Stimulated activated effector memory CD8-positive, alpha-beta T cell treated with anti-CD3 and anti-CD28 coated beads, Interleukin-12 subunit alpha, Interleukin-12 subunit beta, amount 100 ng/mL, for 72 hours (primary cell): ENCODE results near the gene NPAS3.

Experiments used
- ATAC-seq: fragments of 150-1000 bp; cut with Tn5 transposase; 2 replicates; pipeline ENCODE4 v1.10.0; 2021
- DNase-seq, 2 donors: peaks; one replicate each; pipeline ENCODE4 v3.0.0; 2021 to 2022; ENCODE audit warnings: low spot score in 2 of 2
- H3K27ac Mint-ChIP-seq: one replicate; pipeline ENCODE4 v1.8.0; 2022; ENCODE audit warnings: mild to moderate bottlenecking, mixed read lengths
- H3K36me3 Mint-ChIP-seq: one replicate; pipeline ENCODE4 v1.8.0; 2022; ENCODE audit warnings: mild to moderate bottlenecking, mixed read lengths
- H3K4me1 Mint-ChIP-seq: one replicate; pipeline ENCODE4 v1.8.0; 2022; ENCODE audit warnings: mixed read lengths
- H3K4me3 Mint-ChIP-seq: one replicate; pipeline ENCODE4 v1.8.0; 2022; ENCODE audit warnings: mild to moderate bottlenecking, mixed read lengths
- H3K9me3 Mint-ChIP-seq: one replicate; pipeline ENCODE4 v1.8.0; 2022; ENCODE audit warnings: mixed read lengths

NPAS3 gene

DNA sequence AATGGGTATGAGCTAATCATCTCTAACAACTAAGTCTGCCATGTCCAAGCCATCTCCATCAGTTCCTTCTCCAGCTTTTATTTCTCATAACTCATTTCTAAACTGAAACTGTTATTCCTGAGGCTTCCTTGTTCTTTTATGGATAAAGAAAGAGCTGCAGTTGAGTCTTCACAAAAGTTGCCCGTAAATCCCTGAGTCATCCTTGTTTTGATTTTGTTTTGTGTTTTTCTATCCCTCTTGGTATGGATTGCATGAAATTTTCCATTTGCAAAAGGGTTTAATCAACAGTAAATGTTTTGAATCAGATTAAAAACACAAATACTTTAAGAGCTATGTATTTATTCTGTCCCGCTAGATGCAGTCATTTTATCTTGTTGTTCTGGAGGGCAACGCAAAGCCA lies 721.6 kb downstream of the NPAS3 start:
- H3K9me3 Mint-ChIP-seq: no peaks in the 10 kb centered on the region
- H3K36me3 Mint-ChIP-seq: no peaks in the 10 kb centered on the region
- ATAC-seq: no peak
- H3K4me3 Mint-ChIP-seq: no peak overlapping the region
- H3K4me1 Mint-ChIP-seq: no peaks in the 10 kb centered on the region
- no peak overlapping the region for H3K27ac Mint-ChIP-seq
- no peak for DNase-seq

DNA sequence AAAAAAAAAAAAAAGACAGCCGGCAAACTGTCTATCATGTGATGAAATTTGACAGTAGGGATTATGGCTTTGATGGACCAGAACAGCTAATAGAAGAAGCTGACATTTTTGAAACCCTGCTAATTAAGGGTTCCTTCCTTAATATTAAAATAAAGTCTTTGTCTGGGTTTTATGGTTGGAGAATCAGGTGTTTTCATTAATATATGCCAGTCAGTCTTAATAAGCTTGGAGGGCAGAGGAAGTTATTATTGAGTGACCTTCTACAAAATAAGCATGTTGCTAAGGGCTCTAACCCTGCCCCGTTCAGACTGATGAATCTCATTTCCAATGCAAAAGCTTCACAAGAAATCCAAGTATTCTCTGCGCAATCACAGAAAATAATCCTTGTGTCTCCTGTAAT lies 722.4 kb downstream of the NPAS3 start:
- ATAC-seq (no peak), DNase-seq (no peak)
- no peaks in the 10 kb centered on the region for H3K4me1 Mint-ChIP-seq
- H3K27ac Mint-ChIP-seq: no peak overlapping the region
- H3K36me3 Mint-ChIP-seq: no peaks in the 10 kb centered on the region
- H3K9me3 Mint-ChIP-seq: no peaks in the 10 kb centered on the region
- H3K4me3 Mint-ChIP-seq: no peak overlapping the region

DNA sequence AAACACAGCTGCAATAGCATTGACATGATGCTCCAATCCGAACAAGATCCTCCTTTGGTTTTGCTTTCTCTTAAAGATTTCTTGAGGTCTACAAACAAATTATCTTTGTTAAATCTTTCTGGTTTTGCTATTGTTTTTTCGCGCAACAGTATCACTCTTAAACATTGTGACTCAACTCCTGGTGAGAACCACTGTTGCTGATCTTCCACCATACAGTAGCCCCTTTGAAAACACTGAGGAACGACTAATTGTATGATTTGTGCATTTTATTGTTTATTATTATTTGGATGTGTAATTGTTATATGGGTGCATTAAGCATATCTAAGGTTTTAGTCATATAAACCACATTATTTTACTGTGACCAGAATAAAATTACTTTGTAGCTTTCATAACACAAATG lies 729.4 kb downstream of the NPAS3 start:
- DNase-seq: no peak

DNA sequence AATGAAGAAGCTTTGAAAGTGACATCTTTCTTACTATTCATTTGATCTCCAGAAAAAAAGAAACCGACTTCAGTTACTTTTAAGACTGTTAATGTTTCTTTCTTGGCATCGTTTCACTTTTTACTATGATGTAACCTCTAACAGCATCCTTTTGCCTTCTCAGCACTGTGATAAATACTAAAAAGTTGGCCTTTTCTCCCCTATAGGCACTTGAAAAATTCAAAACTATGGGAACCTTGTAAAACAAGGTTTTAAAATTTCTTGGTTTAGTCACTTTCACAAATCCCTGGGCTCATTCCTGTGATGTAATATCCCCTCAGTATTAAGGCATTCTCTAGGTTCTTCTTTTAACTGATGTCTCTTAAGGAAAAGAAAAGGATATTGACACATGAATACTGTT lies 730.4 kb downstream of the NPAS3 start:
- Mint-ChIP-seq H3K4me1 (no peaks in the 10 kb centered on the region), H3K27ac (no peak overlapping the region), H3K9me3 (no peaks in the 10 kb centered on the region), H3K36me3 (no peaks in the 10 kb centered on the region), H3K4me3 (no peak overlapping the region)
- ATAC-seq: no peak
- DNase-seq: no peak

More for the DNA sequence above, 729.4 kb downstream of the NPAS3 start:
- H3K4me3 Mint-ChIP-seq: no peak overlapping the region
- H3K27ac Mint-ChIP-seq: no peak overlapping the region
- no peak for ATAC-seq
- no peaks in the 10 kb centered on the region for H3K4me1 Mint-ChIP-seq
- H3K36me3 Mint-ChIP-seq: no peaks in the 10 kb centered on the region
- H3K9me3 Mint-ChIP-seq: no peaks in the 10 kb centered on the region

DNA sequence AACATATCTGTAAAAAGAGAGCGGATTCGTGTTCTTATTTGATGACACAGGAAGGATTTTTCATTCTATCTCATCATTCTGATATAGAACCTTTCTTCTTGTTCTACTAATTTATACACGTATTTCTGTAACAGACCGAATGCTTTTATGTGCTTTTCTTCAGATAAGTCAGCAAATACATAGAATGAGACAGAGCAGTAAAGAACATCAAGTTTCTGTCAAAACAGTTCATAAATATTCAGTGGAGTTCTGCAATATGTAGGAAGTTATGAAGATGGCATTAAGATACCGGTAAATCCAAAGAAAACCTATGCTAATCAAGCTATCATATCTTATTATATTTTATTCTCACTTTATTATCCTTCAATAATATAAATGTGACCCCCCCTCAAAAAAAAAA lies 731.6 kb downstream of the NPAS3 start:
- ATAC-seq: no peak
- H3K27ac Mint-ChIP-seq: no peak overlapping the region
- no peaks in the 10 kb centered on the region for H3K36me3 Mint-ChIP-seq
- H3K9me3 Mint-ChIP-seq: no peaks in the 10 kb centered on the region
- DNase-seq: no peak
- H3K4me1 Mint-ChIP-seq: no peaks in the 10 kb centered on the region
- no peak overlapping the region for H3K4me3 Mint-ChIP-seq

DNA sequence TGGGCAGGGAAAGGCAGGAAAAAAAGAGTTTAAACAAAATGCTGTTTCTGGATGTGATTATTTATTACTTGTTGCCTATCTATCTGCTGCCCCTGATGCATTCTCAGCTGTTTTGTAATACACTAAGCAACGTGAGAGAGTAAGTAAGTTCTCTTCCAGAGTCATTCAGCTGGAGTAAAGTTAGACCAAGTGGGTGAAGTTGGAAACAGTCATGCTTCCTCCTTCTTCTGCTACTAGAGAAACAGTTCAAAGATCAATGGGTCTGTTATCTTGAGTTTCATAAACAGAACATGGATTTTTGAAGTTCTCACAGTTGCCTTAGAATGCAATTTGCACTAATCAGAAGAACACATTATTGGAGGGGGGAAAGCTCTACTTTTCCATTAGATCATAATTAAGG lies 732.9 kb downstream of the NPAS3 start:
- Mint-ChIP-seq H3K4me3 (no peak overlapping the region), H3K27ac (no peak overlapping the region), H3K36me3 (no peaks in the 10 kb centered on the region), H3K4me1 (no peaks in the 10 kb centered on the region), H3K9me3 (no peaks in the 10 kb centered on the region)
- DNase-seq (no peak), ATAC-seq (no peak)

DNA sequence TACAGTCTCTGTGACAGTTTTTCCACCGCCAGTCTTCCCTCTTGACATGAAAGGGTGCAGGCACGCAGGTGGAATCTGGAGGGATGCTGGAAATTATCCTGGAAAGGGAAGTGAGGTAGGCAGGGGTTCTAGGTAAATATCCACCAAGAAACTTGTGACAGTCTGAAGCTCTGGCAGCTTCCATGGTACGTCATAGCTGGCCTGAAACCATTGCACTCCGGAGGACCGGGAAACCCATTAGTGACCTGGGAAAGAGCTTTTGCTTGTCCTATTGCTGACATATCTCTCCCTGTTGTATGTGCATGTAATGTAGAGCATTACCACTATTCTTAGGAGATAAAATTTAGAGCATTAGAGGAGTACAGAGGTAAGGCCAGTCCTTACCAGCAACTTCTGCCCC lies 736.2 kb downstream of the NPAS3 start:
- Mint-ChIP-seq H3K4me3 (no peak overlapping the region), H3K4me1 (no peaks in the 10 kb centered on the region), H3K27ac (no peak overlapping the region), H3K36me3 (no peaks in the 10 kb centered on the region), H3K9me3 (no peaks in the 10 kb centered on the region)
- DNase-seq (no peak), ATAC-seq (no peak)

DNA sequence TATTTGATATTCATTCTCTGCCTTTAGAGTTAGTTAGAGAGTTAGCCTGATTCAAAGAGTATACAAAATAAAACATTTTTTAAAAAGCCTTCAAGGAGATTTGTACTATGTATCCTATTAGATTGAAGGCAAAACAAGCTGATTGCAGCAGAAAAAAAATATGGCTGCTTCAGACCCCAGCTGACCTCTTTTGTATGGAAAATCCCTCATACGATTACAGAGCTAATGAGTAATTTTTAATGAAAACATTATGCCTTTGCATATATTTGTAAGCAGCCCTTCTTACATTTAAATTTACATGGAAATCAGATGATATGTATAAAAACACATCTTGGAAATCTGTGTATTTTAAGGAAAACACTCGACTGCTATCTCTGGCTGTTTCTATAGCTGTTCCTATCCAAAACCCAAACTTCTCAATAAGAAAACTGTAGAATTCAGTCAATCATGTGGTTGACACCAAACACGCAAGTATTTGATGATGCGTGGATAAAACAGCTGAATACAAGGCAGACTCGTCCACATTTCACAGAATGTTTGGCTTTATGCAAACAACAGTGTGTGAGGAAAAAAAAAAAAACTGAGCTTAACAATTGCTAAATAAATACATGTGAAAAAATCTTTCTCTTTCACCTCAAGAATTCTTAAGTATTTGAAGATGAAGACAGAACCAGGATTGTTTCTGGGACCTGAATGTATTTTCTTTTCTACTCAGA lies 736.9 kb downstream of the NPAS3 start:
- Mint-ChIP-seq H3K4me3 (no peak overlapping the region), H3K36me3 (no peaks in the 10 kb centered on the region), H3K9me3 (no peaks in the 10 kb centered on the region), H3K27ac (no peak overlapping the region), H3K4me1 (no peaks in the 10 kb centered on the region)
- ATAC-seq: no peak
- DNase-seq: no peak

DNA sequence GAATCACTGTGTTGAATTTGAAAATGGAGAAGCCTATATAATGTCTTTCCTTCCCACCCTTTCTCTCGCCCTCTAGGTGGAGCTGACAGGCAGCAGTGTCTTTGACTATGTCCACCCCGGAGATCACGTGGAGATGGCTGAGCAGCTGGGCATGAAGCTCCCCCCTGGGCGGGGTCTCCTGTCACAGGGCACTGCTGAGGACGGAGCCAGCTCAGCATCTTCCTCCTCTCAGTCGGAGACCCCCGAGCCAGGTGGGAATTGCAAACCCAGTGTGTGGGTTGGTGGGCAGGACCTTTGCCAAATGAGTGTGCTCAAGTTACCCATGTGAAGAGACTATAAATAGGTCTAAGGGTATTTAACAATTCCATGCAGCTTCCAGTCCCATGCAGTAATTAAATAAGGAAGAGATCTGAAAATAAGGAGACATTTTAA lies 737.5 kb downstream of the NPAS3 start:
- H3K9me3 Mint-ChIP-seq: no peaks in the 10 kb centered on the region
- ATAC-seq (no peak), DNase-seq (no peak)
- no peak overlapping the region for H3K4me3 Mint-ChIP-seq
- no peaks in the 10 kb centered on the region for H3K36me3 Mint-ChIP-seq
- H3K27ac Mint-ChIP-seq: no peak overlapping the region
- H3K4me1 Mint-ChIP-seq: no peaks in the 10 kb centered on the region

DNA sequence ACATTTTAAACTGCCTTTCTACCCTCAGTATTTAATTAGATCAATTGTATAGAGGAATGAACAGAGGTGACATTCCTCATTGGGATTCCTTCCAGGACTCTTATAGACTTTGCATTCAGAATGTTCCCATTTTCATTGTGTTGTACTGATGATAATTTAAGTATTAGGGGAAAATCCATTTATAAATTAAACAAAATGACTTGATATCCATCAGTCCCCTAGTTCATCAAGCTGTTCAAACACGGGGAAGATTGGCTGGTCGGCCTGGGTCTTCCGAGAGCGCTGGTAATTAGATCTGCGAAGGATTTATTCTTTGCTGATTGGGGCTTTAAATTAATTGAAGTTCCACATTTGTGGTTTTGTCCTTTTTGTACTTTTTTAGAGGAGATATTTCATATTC lies 738.2 kb downstream of the NPAS3 start:
- no peak for ATAC-seq
- DNase-seq: no peak
- Mint-ChIP-seq H3K9me3 (no peaks in the 10 kb centered on the region), H3K27ac (no peak overlapping the region), H3K4me1 (no peaks in the 10 kb centered on the region), H3K4me3 (no peak overlapping the region), H3K36me3 (no peaks in the 10 kb centered on the region)

DNA sequence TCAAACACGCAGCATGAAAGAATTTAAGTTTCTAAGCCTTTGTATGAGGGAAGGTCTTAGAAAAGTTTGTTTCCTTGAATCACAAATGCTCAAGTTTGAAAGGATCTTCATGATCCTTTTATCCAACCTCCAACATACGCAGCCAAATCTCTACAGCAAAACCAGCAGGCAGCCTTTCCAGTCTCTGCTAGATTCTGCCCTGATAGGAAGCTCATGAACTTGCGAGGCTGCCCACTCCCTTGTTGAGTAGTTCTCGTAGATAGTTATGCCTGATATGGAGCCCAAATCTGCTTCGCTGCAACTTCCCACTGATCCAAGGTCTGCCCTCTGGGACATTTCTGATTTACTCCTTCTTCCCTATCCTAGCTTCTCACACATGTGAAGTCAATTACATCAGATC lies 739.3 kb downstream of the NPAS3 start:
- H3K9me3 Mint-ChIP-seq: no peaks in the 10 kb centered on the region
- no peaks in the 10 kb centered on the region for H3K4me1 Mint-ChIP-seq
- no peaks in the 10 kb centered on the region for H3K36me3 Mint-ChIP-seq
- no peak overlapping the region for H3K27ac Mint-ChIP-seq
- DNase-seq (no peak), ATAC-seq (no peak)
- no peak overlapping the region for H3K4me3 Mint-ChIP-seq

DNA sequence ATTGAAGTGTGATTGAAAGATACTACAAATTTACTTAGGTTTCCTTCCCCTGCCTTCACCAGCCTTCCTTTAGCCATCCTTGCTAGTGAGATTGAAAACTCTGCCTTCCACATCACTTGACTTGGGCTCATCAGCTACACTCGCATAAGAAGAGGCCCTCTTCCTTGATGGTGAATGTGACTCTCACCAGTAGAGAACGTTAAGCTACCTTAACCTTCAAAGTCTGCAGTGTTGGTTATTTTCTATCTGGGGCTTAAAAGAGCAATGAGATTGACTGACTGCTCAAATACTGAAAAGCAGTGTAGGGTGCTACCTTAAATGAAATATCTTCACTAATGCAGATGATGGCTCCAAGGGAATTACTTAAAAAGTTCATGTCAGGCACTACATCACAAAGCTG lies 740.3 kb downstream of the NPAS3 start:
- H3K4me3 Mint-ChIP-seq: no peak overlapping the region
- H3K36me3 Mint-ChIP-seq: no peaks in the 10 kb centered on the region
- no peak overlapping the region for H3K27ac Mint-ChIP-seq
- no peaks in the 10 kb centered on the region for H3K9me3 Mint-ChIP-seq
- H3K4me1 Mint-ChIP-seq: no peaks in the 10 kb centered on the region
- DNase-seq (no peak), ATAC-seq (no peak)

DNA sequence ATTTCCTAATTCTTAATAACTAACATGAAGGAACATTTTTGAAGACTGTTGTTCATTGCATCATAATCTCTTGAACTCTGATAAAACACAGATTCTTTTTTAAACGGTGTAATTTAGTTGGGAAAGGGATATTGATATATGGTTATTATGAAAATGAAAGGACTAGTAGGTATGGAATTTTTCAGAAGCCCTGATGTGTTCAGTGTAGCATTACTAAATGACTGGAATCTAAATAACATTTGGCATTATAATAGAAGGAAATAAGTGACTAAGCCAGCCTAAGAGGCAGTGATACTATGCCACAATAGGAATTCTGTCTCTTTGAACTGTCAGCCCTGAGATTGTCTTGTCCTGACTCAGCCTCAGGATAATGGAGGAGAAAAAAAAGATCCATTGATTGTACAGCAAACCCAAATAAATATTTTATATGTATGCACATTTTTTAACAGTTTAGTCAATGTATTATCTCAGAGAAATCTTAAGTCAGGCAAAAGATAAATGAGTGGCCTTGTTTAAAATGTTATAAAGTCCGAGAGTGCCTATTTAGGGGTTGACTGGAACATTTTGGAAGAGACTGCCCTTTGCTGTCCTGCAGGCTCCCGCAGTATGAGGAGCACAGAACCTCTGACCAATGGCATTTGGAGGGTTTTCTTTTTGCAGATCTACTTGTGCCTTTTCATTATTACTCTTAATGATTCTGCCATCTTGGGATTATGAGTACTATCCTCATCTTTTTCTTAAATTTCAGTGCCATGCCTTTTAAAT lies 741.0 kb downstream of the NPAS3 start:
- no peak overlapping the region for H3K4me3 Mint-ChIP-seq
- no peaks in the 10 kb centered on the region for H3K4me1 Mint-ChIP-seq
- H3K9me3 Mint-ChIP-seq: no peaks in the 10 kb centered on the region
- H3K36me3 Mint-ChIP-seq: no peaks in the 10 kb centered on the region
- DNase-seq (no peak), ATAC-seq (no peak)
- H3K27ac Mint-ChIP-seq: no peak overlapping the region

DNA sequence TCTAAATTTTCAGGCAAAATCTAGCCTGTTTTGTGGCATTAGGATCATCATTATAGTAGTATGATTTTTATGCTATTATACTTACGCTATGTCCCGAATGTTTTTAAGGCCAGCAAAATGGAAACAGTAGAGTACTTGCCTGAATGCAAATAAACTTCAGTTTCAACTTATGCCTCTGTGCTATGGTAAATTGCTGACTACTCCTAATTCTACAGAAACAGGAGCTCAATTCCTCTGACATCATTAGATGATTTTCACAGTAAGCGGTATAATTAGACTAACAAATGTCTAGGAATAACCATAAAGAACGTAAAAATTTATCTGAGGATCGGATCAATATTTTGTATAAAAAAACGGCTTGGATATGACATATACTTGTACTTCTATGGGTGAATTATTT lies 742.2 kb downstream of the NPAS3 start:
- Mint-ChIP-seq H3K36me3 (no peaks in the 10 kb centered on the region), H3K9me3 (no peaks in the 10 kb centered on the region), H3K4me1 (no peaks in the 10 kb centered on the region), H3K27ac (no peak overlapping the region), H3K4me3 (no peak overlapping the region)
- DNase-seq (no peak), ATAC-seq (no peak)

DNA sequence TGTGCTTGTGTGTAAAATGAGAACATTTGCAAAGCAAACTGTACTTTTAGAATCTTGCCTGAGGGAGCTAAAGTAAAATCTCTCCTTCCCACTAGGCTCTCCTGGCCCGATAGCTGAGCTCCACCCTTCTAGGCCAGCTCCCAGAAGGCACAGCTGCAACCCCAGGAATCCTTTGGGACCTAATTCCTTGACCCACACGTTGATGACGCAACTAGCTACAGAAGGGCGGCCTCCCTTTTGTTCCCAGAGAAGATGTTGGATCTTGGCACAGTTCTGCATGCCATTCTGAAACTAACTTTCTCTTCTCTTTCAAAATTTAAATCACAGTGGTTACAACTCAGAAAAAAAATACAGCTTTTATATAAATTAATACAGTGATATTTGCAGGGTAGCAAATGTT lies 744.1 kb downstream of the NPAS3 start:
- ATAC-seq (no peak), DNase-seq (no peak)
- Mint-ChIP-seq H3K4me1 (no peaks in the 10 kb centered on the region), H3K4me3 (no peak overlapping the region), H3K27ac (no peak overlapping the region), H3K9me3 (no peaks in the 10 kb centered on the region), H3K36me3 (no peaks in the 10 kb centered on the region)

DNA sequence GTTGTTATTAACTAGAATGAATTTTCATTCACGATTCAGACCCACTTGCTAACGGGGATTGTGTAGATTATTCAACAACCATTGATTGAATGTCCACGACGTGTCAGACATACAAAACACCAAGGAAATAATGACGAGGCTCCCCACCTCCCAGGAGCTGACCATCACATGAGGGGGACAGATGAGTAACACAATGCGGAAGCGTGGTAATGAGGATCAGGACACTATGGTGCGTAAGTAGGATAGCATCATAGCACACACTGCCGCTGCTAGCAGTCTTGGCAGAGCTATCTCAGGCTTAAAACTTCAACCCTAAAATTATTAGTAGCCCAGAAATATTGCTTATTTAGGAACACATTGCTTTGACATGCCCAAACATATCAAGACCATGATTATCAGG lies 746.3 kb downstream of the NPAS3 start:
- Mint-ChIP-seq H3K36me3 (no peaks in the 10 kb centered on the region), H3K9me3 (no peaks in the 10 kb centered on the region), H3K4me3 (no peak overlapping the region), H3K4me1 (no peaks in the 10 kb centered on the region), H3K27ac (no peak overlapping the region)
- no peak for DNase-seq
- ATAC-seq: no peak
